Mucosa of stomach (tissue), 1 donor: ENCODE data around the gene METTL23.
"Not testable (repeated sequence)": the region's sequence is repeated elsewhere in the genome, so short reads cannot be mapped to it uniquely, and the experiment has no call there.

Experiments
- H3K27me3 ChIP-seq: one replicate; pipeline ENCODE4 v1.7.0; 2013; ENCODE audit warnings: mild to moderate bottlenecking, low read length; ENCODE audit not compliant: control insufficient read depth, insufficient read depth
- H3K36me3 ChIP-seq: one replicate; pipeline ENCODE4 v1.7.0; 2013; ENCODE audit warnings: low read length; ENCODE audit not compliant: control insufficient read depth, insufficient read depth
- H3K4me1 ChIP-seq: one replicate; pipeline ENCODE4 v1.7.0; 2013; ENCODE audit warnings: mild to moderate bottlenecking, low read length; ENCODE audit not compliant: control insufficient read depth, insufficient read depth
- H3K4me3 ChIP-seq: one replicate; pipeline ENCODE4 v1.7.0; 2013; ENCODE audit warnings: low read length
- H3K9ac ChIP-seq: one replicate; pipeline ENCODE4 v1.7.0; 2013; ENCODE audit warnings: mild to moderate bottlenecking, low read length, moderate library complexity
- H3K9me3 ChIP-seq: one replicate; pipeline ENCODE4 v1.7.0; 2013; ENCODE audit warnings: mild to moderate bottlenecking, low read length, moderate library complexity; ENCODE audit not compliant: control insufficient read depth
- donor health status: Pancreatic carcinoma.

METTL23 gene

DNA sequence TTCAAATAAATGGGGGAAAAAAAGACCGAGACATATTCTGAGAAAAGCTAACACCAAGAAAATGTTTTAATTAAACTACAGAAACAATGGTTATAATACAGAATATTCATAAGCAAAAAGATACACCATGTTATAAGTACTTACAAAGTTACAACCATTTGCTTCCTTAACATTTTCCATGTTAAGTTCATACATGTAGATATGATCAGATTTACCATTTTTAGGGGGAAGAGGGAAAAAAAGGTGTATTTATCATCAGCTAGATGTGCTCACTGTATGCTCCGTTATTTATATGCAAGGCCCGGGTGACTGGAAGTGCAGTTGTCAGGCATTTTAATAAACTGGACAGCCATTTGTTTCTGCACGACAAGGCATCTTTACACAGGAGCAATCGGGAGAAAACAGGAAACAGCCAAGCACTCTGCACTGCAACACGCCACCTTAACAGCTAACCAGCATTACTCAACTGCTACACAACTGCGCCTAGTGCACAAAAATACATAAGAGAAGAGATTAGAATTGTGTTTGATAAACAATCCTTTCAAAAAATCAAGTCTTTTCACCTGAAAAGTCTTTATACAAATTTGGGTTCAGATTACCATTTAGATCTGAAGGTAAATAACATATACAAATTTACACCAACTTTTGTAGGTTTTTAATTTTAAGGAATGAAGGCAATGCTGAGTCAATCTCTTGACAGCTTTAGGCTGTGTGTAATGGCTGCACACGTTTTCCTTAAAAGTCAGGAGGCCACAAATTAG, 7.6 kb downstream of the METTL23 start:
- no peaks in the 10 kb centered on the region for H3K36me3 ChIP-seq
- no peaks in the 10 kb centered on the region for H3K9me3 ChIP-seq
- H3K4me3 ChIP-seq, result no peak overlapping the region
- H3K9ac ChIP-seq, result peak overlapping the region; percentile 50
- no peaks in the 10 kb centered on the region for H3K27me3 ChIP-seq
- peaks cover 12% of the 10 kb centered on the region for H3K4me1 ChIP-seq

DNA sequence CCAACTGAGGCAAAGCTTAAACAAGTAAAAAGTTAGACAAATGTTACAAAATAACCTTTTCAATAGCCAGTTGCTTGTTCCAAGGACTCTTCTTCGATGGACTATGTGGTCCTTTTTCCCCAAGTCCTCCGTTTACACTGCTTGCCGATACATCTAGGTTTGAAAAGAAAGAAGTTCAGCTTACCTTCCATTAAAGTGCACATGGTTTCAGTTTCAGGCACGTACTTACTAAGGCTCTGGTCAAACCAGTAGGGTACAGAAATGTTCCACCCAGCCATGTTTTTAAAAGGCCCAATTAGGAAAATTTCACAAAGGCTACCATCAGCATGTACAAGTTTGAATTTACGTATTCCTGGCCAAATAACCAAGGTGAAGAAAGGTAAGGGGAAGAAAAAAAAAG, 8.4 kb downstream of the METTL23 start:
- H3K4me3 ChIP-seq, result peak overlapping the region; percentile 76
- H3K36me3 ChIP-seq, result no peaks in the 10 kb centered on the region
- H3K27me3 ChIP-seq, result no peaks in the 10 kb centered on the region
- peaks cover 12% of the 10 kb centered on the region for H3K4me1 ChIP-seq
- H3K9ac ChIP-seq, result peak overlapping the region; percentile 50
- no peaks in the 10 kb centered on the region for H3K9me3 ChIP-seq

DNA sequence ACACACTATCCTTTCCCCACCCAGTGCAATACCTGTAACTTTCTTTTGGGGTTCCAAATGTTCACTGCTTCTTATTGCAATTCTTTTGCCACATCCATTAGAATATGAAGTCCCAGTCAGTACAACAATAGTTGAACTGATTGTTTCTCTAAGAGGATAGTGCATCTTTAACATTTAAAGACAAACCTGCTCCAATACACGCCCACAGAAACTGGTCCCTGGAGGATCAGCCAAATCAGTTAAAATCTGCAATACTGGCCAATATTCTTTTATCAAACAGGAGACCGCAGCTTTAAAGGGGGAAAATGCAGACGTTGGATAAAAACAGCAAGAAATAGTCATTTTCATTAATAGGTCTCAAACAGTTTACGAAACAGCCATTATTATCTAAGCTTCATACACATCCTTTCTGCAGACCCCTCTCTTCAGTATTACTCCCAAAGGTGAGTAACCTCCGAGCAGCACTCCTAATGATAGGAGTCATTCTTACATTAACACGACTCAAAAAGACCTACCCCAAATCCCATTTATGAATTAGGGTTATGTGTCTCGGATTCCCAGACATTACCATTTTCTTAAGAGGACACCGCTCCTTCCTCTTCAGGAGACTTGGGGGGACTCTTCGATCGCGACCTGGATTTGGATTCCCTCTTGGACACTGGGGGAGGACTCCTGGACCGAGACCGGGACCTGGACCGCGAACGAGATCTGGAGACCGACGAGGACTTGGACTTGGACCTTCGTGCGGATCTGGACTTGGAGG, 9.1 kb downstream of the METTL23 start:
- Histone ChIP-seq H3K9me3 (no peaks in the 10 kb centered on the region), H3K9ac (peak overlapping the region; percentile 88), H3K4me1 (peaks cover 12% of the 10 kb centered on the region), H3K27me3 (no peaks in the 10 kb centered on the region), H3K4me3 (peak overlapping the region; percentile 76), H3K36me3 (no peaks in the 10 kb centered on the region)

DNA sequence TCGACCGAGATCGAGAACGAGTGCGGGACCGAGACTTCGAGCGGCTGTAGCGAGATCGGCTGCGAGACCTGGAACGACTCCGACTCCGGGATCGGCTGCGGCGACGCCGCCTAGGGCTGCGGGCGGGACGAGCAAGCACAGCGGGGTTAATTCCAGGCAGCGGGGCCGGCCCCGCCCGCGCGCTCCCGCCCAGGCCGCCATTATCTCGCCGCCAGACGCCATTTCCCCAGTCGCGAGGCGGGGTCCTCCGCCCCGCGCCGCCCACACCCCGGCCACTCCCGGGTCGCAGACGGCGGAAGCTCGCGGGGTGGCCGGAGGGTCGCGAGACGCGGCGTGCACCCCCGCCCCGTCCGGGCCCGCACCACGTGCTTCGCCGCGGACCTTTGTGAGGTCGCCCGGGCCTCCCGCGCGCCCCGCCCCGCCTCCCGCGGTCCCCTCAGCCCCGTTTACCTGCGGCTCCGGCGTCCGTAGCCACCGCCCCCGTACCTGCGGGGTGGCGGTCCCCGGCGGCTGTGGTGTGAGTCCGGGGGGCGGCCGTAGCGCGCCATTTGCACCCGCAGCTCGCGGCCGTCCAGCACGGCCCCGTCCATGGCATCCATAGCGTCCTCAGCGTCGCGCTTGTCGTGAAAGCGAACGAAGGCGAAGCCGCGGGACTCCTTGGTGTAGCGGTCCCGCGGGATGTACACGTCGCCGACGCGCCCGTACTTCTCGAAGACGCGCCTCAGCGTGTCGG, 9.9 kb downstream of the METTL23 start:
- H3K36me3 ChIP-seq, result no peaks in the 10 kb centered on the region
- peak overlapping the region; percentile 88 for H3K9ac ChIP-seq
- H3K4me1 ChIP-seq, result peaks cover 12% of the 10 kb centered on the region

GRCh38 chr17:76737082-76737675, 10.5 kb downstream of the METTL23 start, which contains the start of gene SRSF2:
TSS of gene SRSF2 (minus strand) at chr17:76737331. CDS start at chr17:76737160, 171 bp downstream.
- Histone ChIP-seq H3K9ac (peak within 1 kb of the TSS; percentile 88), H3K4me1 (peaks cover 12% of the 10 kb centered on the region), H3K36me3 (no peaks in the 10 kb centered on the region)

More for the DNA sequence above, 9.9 kb downstream of the METTL23 start:
- Histone ChIP-seq H3K4me3 (peak overlapping the region; percentile 76), H3K9me3 (no peaks in the 10 kb centered on the region), H3K27me3 (no peaks in the 10 kb centered on the region)

GRCh38 chr17:76737676-76738467, 11.2 kb downstream of the METTL23 start, which contains the start of gene MFSD11:
TSS of gene MFSD11 (plus strand) at chr17:76738119. CDS start at chr17:76738353, 234 bp downstream.
- H3K9me3 ChIP-seq, result no peaks in the 10 kb centered on the region
- H3K9ac ChIP-seq, result peak within 1 kb of the TSS; percentile 88
- H3K36me3 ChIP-seq, result no peaks in the 10 kb centered on the region
- no peaks in the 10 kb centered on the region for H3K27me3 ChIP-seq
- peaks cover 12% of the 10 kb centered on the region for H3K4me1 ChIP-seq
- peak within 1 kb of the TSS; percentile 71 for H3K4me3 ChIP-seq

More at GRCh38 chr17:76737082-76737675, 10.5 kb downstream of the METTL23 start, which contains the start of gene SRSF2:
- no peaks in the 10 kb centered on the region for H3K27me3 ChIP-seq
- peak within 1 kb of the TSS; percentile 76 for H3K4me3 ChIP-seq
- no peaks in the 10 kb centered on the region for H3K9me3 ChIP-seq

DNA sequence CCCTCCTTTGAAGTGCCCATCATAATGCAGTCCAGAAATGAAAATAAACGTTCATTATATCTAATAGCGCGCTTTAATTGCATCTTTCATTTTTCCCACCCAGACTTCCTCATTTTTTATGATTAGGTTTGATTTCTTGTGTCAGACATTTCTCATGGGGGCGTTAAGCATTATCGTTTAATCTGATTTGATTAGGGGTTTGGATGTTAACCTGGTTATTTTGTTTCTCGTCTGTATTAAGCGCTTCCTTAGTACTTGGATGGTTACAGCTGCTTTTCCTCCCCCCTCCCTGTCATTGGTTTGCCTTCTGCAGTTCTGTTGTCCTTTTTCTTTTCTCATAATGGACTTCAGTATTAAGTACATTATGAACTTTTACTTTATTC, 11.8 kb downstream of the METTL23 start:
- Histone ChIP-seq H3K9ac (peak overlapping the region; percentile 78), H3K27me3 (no peaks in the 10 kb centered on the region), H3K36me3 (no peaks in the 10 kb centered on the region), H3K9me3 (no peaks in the 10 kb centered on the region), H3K4me3 (peak overlapping the region; percentile 66), H3K4me1 (peaks cover 12% of the 10 kb centered on the region)

- H3K9ac ChIP-seq, H3K36me3 ChIP-seq, H3K27me3 ChIP-seq, H3K4me1 ChIP-seq, H3K4me3 ChIP-seq, H3K9me3 ChIP-seq: not testable (repeated sequence)
These were observed 13.0 kb downstream of the METTL23 start for GRCh38 chr17:76739568-76740115.

- Histone ChIP-seq H3K9ac (no peak overlapping the region), H3K27me3 (no peaks in the 10 kb centered on the region), H3K4me3 (no peak overlapping the region), H3K9me3 (no peaks in the 10 kb centered on the region), H3K36me3 (peaks cover 4% of the 10 kb centered on the region), H3K4me1 (no peaks in the 10 kb centered on the region)
These were observed 13.9 kb downstream of the METTL23 start for GRCh38 chr17:76740329-76741118.

GRCh38 chr17:76742958-76743357, 16.3 kb downstream of the METTL23 start:
- peaks cover 4% of the 10 kb centered on the region for H3K36me3 ChIP-seq
- H3K9ac ChIP-seq, result no peak overlapping the region

More at GRCh38 chr17:76742958-76743357, 16.3 kb downstream of the METTL23 start:
- Histone ChIP-seq H3K27me3 (no peaks in the 10 kb centered on the region), H3K9me3 (no peaks in the 10 kb centered on the region), H3K4me3 (no peak overlapping the region), H3K4me1 (no peaks in the 10 kb centered on the region)
